HCT116 (cell line): ENCODE data around the gene APOLD1. TPM values are rescaled to one million over a fixed set of nuclear protein-coding genes. Genes with fewer than 3 reads are reported as not detected.
A peak's percentile ranks its signal among the peaks of the same experiment; 100 is the strongest.

Source experiments
- ATF3 ChIP-seq: IDR thresholded peaks from 2 replicates; pipeline ENCODE4 v1.6.1; 2012
- CBX3 ChIP-seq: IDR thresholded peaks from 2 replicates; pipeline ENCODE4 v1.6.1; 2012; ENCODE audit warnings: low read depth
- CEBPB ChIP-seq: IDR thresholded peaks from 2 replicates; pipeline ENCODE4 v1.6.1; 2012; ENCODE audit warnings: low read depth
- CTCF ChIP-seq, 3 experiments: fragments of 200-600 bp in 1 of 3; sonication (generic) in 1 of 3; IDR thresholded peaks in 2 of 3; conservative IDR thresholded peaks in 1 of 3; 2 replicates each; pipeline ENCODE4 v1.5.1; 2012 to 2017; ENCODE audit warnings: low read depth in 2 of 3, low read length in 2 of 3, antibody characterized with exemption in 1 of 3, borderline replicate concordance in 1 of 3, control low read depth in 1 of 3, mild to moderate bottlenecking in 1 of 3, mixed read lengths in 1 of 3, mixed run types in 1 of 3, moderate library complexity in 1 of 3; ENCODE audit not compliant: insufficient read depth in 1 of 3
- EGR1 ChIP-seq: IDR thresholded peaks from 2 replicates; pipeline ENCODE4 v1.6.1; 2012; ENCODE audit warnings: low read depth
- ELF1 ChIP-seq: IDR thresholded peaks from 2 replicates; pipeline ENCODE4 v1.6.1; 2012; ENCODE audit warnings: low read depth, borderline replicate concordance
- EZH2 ChIP-seq: fragments of 200-600 bp; sonication (generic); IDR thresholded peaks from 2 replicates; pipeline ENCODE4 v1.6.1; 2017; ENCODE audit warnings: antibody characterized with exemption, mixed run types
- JUND ChIP-seq: IDR thresholded peaks from 2 replicates; pipeline ENCODE4 v1.6.1; 2012
- MAX ChIP-seq: IDR thresholded peaks from 2 replicates; pipeline ENCODE4 v1.6.1; 2012
- POLR2AphosphoS5 ChIP-seq: IDR thresholded peaks from 2 replicates; pipeline ENCODE4 v1.6.1; 2011; ENCODE audit warnings: mild to moderate bottlenecking, low read depth, low read length, moderate library complexity
- RAD21 ChIP-seq: IDR thresholded peaks from 2 replicates; pipeline ENCODE4 v1.6.1; 2012; ENCODE audit warnings: low read depth, mild to moderate bottlenecking
- SIN3A ChIP-seq: IDR thresholded peaks from 2 replicates; pipeline ENCODE4 v1.6.1; 2012; ENCODE audit warnings: low read depth
- SRF ChIP-seq: IDR thresholded peaks from 2 replicates; pipeline ENCODE4 v1.6.1; 2012; ENCODE audit warnings: low read depth
- TCF7L2 ChIP-seq: IDR thresholded peaks from 2 replicates; pipeline ENCODE4 v1.7.0; 2011; ENCODE audit warnings: borderline replicate concordance, inconsistent platforms; ENCODE audit not compliant: insufficient read depth, insufficient read length; ENCODE audit errors: extremely low read depth
- YY1 ChIP-seq: IDR thresholded peaks from 2 replicates; pipeline ENCODE4 v1.6.1; 2011; ENCODE audit warnings: low read length, low read depth, moderate library complexity, mild to moderate bottlenecking; ENCODE audit not compliant: insufficient replicate concordance; ENCODE audit errors: extremely low read depth
- ZNF274 ChIP-seq: fragments of 200-500 bp; sonication (Bioruptor generic); IDR thresholded peaks from 2 replicates; pipeline ENCODE4 v1.6.1; 2014; ENCODE audit warnings: mild to moderate bottlenecking, low read depth, low read length, inconsistent platforms
- total RNA-seq: library from RNA; stranded (reverse); gene quantifications from one replicate; pipeline ENCODE4 v1.2.1, GENCODE V29; 2021; ENCODE audit not compliant: unreplicated experiment

The APOLD1 gene
- total RNA-seq, 1 experiment from 2014 or later: 3.9 TPM

GRCh38 chr12:12835378-12836146 lies 50.1 kb downstream of the APOLD1 start (continued):
- TF ChIP-seq CTCF (IDR thresholded peaks at IDR 0.05 in 2 of 3, conservative IDR thresholded peaks at IDR 0.05 in 1 of 3; ENCODE audit: borderline replicate concordance in 1 of 3, insufficient read depth in 1 of 3, low read depth in 2 of 3, low read length in 2 of 3): no peak
- TF ChIP-seq MAX: peak; percentile 64
- TF ChIP-seq ATF3: no peak
- TF ChIP-seq EGR1: no peak
- TF ChIP-seq TCF7L2: no peak
- TF ChIP-seq SRF: peak; percentile 16; the same call in 1 of the 2 replicates
- TF ChIP-seq POLR2AphosphoS5: peak; percentile 44; the same call in 1 of the 2 replicates
- no peak for TF ChIP-seq ZNF274
- TF ChIP-seq SIN3A: peak; percentile 77; the same call in 1 of the 2 replicates
- TF ChIP-seq EZH2: no peak
- TF ChIP-seq JUND: peak; percentile 77
- no peak for TF ChIP-seq YY1
- no peak; the same call in 1 of the 2 replicates for TF ChIP-seq RAD21
- peak; percentile 28; the same call in 1 of the 2 replicates for TF ChIP-seq CBX3
- TF ChIP-seq CEBPB: no peak
- no peak for TF ChIP-seq ELF1
